NAMALWA (cell line): ENCODE measurements around the gene ARL6IP4.

Experiments
- DNase-seq: peaks from one replicate; pipeline ENCODE4 v3.0.0-alpha.2; 2015; ENCODE audit warnings: low spot score

The ARL6IP4 gene

DNA sequence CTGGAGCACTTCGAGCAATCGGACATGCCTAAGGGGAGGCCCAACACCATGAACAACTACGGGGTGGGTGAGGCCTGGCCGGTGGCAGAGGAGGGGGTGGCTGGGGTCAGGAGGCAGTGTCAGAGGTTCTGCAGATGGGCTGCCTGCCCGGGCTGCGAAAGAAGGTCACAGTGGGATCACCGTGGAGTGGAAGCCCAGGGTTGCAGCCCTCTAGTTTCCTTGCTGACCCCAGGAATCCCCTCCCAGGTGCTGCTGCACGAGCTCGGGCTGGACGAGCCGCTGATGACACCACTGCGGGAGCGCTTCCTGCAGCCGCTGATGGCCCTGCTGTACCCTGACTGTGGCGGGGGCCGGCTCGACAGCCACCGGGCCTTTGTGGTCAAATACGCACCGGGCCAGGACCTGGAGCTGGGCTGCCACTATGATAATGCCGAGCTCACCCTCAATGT, 1.9 kb upstream of the ARL6IP4 start:
- no peak for DNase-seq

DNA sequence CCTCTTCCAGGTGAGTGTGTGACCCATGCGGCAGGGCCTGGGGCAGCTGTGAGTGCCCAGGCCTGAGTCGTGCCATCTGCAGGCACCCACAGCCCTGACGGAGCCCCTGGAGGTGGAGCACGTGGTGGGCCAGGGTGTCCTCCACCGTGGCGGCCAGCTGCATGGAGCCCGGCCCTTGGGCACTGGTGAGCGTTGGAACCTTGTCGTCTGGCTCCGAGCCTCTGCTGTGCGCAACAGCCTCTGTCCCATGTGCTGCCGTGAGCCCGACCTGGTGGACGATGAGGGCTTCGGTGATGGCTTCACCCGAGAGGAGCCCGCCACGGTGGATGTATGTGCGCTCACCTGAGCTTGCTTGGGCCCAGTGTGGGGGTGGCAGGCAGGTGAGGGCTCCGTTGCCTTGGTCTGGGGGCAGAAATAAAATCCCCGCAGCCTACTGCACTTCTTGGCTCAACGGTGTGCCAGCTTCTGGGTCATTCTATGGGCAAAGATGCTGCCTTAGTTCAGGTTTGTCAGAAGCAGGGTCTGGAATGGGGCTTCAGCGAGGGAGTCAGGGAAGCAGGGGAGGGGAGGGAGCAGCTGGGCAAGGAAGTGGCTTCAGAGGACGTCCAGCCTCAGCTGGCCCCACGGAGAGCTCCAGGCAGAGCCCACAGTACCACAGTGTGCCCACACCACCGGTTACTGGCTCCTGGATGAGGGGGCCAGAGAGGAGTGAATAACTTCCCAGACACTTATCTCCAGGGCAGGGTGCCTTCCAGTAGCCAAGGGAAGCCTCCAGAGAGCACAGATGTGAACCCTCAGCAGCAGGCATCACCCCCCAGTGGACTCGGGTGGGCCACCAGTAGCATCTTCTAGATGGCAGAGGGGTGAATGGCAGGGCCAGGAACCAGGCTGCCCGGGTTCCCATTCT, 1.2 kb upstream of the ARL6IP4 start:
- DNase-seq = no peak

DNA sequence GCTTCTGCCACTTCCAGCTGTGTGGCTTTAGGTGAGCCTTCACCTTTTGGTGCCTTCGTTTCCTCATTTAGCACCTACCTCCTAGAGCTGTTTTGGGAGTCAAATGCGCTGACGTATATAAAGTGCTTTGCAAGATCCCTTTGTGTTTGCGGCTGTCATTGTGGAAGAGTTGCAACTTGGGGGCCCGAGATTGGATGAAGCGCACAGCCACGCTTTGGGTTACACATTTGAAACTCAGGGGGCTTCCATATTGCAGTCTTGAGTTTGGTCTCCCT, 636 bp upstream of the ARL6IP4 start:
- peak; percentile 54 for DNase-seq

DNA sequence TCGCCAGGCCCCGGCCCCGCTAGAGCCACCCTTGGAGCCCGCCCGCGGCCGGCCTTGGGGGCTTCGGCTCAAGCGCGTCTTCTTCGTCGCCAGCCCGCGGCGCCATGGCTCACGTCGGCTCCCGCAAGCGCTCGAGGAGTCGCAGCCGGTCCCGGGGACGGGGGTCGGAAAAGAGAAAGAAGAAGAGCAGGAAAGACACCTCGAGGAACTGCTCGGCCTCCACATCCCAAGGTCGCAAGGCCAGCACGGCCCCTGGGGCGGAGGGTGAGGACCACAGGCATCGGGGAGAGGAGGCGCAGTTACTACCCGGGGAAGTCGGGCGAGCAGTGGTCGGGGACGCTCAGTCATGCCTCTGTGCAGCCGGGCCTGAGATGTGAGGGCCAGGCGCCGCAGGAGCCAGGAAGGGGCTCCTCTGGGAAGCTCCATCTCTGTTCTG, 573 bp downstream of the ARL6IP4 start:
- peak; percentile 30 for DNase-seq

DNA sequence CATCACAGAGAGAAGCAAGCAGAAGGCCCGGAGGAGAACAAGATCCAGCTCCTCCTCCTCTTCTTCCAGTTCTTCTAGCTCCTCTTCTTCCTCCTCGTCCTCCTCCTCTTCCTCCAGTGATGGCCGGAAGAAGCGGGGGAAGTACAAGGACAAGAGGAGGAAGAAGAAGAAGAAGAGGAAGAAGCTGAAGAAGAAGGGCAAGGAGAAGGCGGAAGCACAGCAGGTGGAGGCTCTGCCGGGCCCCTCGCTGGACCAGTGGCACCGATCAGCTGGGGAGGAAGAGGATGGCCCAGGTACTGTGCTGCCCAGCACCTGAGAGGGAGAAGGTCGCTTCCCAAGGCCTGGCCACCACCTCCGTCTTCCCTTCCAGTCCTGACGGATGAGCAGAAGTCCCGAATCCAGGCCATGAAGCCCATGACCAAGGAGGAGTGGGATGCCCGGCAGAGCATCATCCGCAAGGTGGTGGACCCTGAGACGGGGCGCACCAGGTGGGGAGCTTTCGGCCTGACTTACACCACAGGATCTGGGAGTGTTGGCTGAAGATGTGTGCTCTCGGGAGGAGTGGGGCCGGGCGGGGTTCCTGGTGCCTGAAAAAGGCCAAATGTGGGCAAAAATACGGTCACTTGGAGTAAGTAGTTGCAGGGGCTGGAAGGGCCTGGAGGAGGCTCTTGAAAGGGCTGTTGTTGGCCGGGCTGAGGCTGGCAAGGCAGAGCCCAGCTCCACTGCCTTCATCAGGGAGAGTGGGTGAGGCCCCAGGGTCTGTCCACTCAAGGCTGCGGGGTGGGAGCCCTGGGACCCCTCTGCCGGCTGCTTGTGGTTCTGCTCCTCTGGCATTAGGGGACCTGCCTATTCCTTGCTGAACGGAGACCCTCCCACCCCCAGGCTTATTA, 1.4 kb downstream of the ARL6IP4 start:
- peak; percentile 24 for DNase-seq

DNA sequence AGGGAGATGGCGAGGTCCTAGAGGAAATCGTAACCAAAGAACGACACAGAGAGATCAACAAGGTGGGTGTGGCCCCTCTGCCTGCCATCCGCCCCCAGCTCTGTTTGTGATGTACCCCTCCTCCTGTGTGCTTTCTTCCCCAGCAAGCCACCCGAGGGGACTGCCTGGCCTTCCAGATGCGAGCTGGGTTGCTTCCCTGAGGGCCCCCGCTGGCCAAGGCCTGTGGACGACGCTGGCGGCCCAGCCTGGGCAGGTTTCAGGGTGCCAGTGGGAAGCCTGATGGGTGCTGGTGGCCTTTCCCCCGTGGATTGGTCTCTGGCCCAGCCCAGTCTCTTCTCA, 2.0 kb downstream of the ARL6IP4 start:
- no peak for DNase-seq

DNA sequence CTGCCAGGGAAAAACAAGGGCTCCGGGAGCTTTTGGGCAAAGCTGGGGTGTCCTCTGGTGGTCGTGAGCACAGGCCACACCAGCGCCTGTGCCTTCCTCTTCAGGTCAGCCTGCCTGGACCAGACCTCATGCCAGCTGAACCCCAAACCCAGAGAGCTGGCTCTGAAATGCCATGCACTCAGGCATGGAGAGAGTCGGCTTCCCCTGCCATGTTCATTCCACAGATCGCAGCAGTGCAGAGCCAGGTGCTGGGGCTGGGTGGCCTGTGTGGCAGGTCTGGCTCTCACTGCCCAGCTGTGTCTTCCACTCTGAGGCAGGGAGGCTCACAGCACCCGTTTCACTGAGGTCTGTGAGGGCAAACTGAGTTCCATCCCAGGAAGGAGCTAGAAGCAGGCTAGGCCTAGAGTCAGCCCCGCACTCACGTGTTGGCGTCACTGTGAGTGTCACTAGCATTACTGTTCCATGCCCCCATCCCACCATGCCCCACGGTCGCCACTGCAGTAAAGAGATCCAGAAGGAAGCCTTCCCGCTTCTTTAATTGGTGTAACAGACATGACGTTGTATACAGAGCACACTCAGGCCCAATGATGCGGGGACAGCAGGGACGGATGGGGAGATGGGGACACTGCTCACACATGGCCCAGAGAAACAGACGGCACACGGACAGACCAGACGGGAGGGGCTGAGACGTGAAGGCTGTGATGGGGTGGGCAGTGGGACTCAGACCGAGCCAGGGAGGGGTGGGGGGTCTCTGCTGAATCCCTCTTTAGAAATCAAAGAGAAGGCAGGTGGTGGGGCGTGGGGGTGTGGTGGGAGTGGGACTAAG, 2.7 kb downstream of the ARL6IP4 start:
- no peak for DNase-seq

DNA sequence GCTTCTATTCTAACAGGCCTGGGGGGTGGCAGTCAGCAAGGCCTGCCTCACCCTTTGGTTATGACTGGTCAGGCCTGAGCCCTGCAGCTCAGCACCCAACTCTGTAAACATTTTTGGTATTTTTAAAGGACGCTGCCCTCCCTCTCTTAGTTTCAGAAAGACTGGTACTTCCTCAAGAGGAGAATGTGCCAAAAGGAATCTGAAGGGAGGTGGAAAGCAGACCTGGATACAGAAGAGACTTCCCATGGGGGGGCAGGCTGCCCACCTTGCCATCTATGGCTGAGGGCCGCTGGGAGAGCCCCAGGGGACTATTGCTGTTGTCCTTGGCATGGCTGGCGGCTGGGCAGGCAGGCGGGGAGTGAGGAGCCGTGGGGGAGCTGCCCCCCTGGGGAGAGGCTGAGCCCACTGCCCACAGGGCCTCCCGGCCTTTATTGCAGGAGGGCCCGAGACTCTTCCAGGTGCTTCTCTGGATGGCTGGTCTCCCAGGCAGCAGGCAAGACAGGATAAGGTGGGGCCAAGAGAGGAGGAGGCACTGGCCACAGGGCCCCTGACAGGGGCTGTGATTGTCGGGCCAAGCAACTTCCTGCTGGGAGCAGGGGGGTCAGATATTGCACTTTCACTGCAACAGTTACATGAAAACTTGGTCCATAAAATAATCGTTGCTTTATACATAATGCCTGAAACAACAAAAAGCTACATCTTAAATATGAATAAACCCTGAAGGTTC, 3.5 kb downstream of the ARL6IP4 start:
- no peak for DNase-seq

DNA sequence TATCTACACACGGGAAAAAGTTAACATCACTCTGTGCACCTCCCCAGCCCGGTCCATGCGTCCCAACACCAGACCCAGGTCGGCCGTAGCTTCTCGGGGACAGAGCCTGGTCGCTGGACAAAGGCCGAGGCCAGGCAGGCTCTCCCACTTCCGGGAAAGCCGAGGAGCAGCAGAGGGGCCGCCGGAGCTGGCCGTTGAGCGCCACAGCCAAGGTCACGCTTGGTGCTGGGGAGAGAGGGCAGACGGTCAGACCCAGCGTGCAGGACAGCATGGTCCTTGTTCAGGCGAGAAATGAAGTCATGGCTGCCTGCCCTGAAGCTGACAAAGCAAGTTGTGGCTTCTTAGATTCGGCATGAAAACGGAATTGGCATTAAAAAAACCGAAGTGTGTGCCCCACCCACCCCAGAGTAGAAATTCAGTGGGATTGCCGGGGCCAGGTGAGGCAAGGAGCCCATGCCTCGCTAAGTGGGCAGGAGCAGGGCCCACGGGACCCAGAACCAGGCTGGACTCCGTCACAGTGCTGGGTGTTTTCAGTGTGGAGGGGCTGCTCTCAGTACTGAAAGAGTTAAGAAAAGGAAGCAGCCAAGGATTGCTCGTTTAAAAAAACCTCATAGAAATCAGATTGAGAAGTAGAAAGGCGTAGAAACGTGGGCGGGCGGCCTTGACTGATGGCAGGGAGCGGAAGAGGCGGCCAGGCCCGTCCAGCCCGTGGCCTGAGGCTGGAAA, 4.3 kb downstream of the ARL6IP4 start:
- DNase-seq = no peak

DNA sequence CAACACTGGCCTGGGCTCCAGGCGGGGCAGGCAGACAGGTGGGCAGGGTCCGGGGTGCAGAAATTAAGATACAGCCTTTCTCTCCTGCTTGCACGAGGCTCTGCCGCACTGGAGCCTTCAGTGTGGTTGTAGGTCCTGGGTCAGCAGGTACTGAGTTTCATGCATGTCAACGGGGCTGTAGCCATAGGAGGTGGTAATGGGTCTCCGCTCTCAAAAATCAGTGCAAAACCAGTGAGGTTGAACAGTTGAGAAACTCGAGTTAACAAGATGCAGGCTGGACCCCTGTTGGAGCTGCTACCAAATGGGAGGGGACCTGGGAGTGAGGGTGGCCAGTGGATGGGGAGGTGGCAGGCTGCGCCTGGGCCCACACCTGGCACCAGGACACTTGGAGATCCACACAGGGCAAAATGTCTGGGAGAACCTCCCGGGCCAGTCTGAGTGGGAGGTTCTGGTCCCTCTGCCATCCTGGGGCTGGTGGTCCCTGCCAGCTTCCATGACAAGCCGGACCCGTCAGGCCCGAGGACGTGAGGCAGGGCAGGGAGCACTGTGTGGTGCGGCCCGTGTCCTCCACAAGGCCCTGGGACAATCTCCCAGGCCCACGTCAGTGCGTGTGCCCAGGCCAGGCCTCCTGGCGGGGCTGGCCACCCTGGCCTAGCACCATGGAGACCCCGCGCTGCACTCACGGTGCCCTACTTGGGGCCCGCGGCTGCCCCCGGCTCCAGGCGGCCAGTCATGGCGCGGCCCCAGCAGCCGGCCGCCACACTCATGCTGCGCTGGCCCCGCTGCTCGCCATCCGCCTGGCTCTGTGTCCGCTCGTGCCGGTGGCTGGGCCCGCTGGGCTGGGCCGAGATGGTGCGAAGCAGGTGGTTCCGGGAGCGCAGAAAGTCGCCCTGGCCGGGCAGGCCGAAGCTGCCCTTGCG, 5.1 kb downstream of the ARL6IP4 start:
- no peak for DNase-seq

DNA sequence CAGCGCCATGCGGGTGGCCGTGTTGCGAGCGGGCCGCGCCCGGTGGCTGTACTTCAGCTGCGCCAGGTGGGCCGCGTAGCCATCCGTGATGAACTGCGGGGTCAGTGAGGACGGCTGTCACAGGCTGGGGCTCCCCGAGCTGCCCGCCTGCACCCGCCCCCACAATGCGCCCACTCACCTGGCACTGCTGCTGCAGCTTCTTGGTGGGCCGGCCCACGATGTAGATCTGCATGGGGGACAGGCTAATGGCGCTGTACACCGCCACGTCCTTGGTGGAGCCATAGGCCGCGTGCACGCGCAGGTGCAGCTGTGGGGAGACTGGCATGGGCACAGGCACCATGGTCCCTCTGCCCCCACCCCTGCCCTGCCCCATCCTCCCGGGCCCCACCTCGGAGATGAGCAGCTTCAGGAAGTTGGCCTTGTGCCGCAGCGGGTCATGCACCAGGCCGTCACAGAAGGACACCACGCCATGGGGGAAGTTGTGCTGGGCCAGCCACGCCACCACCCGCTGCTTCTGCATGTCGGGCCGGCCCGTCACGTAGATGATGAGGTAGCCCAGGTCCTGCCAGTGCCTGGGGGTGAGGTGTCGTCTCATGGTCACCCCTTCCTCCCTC, 5.9 kb downstream of the ARL6IP4 start:
- DNase-seq = no peak

DNA sequence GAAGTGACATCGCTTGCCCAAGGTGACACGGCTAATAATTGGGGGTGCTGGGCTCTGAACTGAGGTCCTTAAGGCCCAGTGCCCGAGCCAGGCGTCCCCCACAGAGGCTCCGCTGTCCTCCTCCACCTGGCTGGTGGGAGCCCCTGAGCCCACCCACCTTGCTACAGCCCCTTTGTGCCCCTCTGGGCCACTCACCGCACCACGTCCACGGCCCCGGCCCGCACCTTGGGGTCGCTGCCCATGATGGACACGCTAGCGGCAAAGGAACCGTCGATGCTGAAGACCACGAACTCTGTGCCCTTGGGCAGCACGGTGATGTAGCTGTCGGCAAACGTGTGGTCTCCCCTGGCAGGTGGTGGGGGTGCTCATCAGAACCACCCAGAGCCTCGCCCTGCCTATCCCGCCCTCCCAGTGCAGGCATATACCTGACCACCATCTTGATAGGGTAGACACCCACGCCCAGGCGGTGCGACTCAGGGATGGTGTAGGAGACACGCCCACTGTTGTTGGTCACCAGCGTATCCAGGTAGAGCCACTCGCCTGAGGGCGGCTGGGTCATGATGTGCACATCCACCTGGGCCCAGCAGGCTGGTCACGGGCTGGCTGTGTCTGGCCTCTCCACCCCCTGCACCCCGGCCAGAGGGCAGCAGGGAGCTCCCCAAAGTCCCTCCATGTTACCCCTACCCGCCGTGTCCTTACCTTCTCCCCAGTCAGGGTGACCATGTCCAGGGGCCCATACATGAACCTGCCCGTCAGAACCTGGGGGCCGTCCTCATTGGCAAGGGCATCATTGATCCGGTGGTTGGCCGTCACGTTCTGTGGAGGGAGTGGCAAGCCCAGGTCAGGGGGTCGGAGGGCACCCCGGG, 6.8 kb downstream of the ARL6IP4 start:
- no peak for DNase-seq

DNA sequence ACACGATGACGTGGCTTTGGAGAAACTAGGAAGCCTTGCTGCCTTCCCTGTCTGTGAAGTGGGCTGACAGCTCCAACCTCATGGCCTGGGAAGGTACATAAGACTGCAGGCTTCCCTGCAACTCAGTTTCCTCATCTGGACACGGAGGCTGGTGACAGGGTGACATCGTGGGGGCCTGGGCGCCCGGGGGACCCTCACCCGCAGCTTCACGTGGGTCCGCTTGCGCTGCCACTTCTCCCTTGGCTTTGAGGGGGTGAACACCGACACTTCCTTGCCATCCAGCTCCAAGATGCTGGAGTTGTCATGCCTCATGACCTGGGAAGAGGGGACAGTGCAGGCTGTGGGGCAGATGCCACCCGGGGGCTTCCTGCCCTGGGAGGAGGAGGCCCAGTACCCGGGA, 7.6 kb downstream of the ARL6IP4 start:
- DNase-seq = no peak

DNA sequence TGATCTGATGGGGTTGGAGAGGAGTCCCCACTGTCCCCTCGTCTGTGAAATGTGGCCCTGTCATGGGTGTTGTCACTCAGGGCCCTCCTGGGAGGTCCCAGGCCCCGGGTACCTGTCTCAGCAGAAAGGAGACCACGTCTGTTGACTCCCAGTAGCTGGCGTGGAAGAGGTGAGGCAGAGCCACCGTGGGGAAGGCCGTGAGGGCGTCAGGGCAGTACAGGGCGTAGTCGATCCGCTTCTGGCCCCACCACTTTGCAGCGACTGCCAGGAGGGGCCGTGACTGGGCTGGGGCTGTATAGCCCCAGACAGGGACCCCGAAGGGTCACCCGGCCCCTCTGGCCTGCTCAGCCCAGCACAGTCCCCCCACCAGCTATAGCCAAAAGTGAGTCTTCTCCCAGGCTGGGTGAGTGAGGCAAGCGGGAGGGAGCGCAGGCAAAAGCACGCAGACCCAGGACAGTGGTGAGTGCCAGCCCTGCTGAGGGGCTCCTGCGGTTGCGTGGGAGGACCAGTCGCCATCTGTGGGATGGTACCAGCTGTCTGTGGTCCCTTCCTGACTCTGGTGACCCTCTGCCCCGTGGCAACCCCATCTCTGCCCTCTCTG, 8.2 kb downstream of the ARL6IP4 start:
- no peak for DNase-seq

DNA sequence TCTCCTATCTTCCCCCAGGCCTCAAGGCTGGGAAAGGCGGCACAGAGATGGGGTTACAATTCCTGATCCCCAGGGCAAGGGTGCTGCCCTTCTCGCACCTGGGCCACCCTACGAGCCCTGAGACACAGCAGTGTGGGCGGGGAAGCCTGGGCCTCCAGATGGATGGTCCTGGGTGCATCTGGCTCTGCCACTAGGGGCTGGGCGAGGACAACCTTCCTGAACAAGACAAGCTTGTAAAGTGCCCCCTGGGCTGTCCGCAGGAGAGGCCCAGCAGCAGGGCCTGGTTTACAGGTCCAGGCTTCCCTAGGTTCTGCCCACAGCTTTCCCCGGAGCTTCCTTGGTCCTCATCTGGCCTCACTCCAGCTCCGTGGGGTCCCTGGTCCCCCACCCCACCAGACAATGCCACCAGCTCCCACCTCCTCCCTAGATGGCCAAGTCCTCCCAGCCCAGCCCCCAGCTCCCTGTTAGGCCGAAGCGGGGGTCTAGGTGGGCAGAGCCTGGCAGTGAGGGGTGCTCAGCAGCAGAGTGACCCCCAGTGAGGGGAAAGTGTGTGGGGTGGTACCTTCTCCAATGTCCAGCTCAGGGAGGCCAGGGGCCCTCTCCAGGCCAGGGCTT, 8.9 kb downstream of the ARL6IP4 start:
- DNase-seq = no peak

DNA sequence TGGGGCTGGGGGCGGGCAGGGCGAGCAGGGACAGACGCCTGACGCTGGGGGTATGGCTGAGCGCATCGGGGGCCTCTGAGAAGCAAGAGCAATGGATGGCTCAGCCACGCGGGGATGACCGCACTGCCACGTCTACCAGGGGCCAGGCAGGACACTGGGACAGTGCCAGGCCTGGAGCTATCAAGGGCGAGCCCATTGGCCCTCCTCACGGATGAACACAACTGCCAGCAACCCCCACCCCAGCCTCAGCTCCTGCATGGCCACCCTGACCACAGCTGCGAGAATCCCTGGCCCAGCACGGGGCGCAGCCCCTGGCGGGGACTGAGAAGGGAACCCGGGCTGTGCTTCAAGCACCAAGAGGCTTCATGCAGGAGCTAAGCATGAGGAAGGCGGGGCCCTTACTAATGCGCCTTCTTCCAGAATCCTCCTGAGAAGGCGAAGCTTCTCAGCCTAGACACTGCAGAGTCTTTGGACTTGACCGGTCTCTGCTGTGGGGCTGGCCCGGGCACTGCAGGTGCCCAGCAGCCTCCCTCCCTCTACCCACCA, 9.5 kb downstream of the ARL6IP4 start:
- DNase-seq = no peak

DNA sequence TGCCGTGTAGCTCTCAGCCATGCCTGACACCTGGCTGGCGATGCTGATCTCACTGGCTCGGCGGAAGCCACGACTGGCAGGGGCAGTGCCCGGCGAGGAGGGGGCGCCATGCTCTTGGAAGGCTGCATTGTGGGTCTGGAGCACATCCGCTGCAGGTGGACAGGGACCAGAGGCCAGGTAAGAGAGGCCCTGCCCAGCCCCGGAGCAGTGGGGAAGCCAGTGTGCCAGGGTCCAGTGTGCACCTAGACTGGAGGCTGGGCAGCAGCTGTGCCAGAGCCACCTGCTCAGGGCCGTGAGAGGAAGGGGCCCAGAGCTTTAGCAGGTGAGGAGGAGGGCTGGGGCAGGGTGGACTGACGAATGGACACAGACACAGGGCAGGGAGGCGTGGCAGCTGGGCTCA, 10.1 kb downstream of the ARL6IP4 start:
- DNase-seq = no peak
